Right ventricle myocardium superior (tissue), 1 donor: ENCODE measurements around the gene STX16. TPM values are rescaled to one million over a fixed set of nuclear protein-coding genes. Genes with fewer than 3 reads are reported as not detected.

Experiments
- ATAC-seq: fragments of 200-7000 bp; cut with Tn5 transposase; one replicate; pipeline ENCODE4 v1.9.1; 2020; ENCODE audit warnings: mild to moderate bottlenecking; ENCODE audit not compliant: poor library complexity
- DNase-seq: peaks from one replicate; pipeline ENCODE4 v3.0.0-alpha.2; 2020
- intact Hi-C: fragments of 100-400 bp; cut with DNase I; formaldehyde crosslinking; loops from one replicate; pipeline ENCODE4 v1.11.2; 2022
- total RNA-seq: library from RNA; stranded (reverse); fragmentation: NEBNext Ultra II Directional; extraction: Animal tissue kit (Norgen Biotek cat#: 25700); gene quantifications from one replicate; pipeline ENCODE4 v1.2.1, GENCODE V29; 2021
- donor health status: DM: no; HTN: yes; CAD: no; lungs with severe emphysema.

Gene STX16
- total RNA-seq, 1 donor from 2014 or later, result 21.8 TPM

DNA sequence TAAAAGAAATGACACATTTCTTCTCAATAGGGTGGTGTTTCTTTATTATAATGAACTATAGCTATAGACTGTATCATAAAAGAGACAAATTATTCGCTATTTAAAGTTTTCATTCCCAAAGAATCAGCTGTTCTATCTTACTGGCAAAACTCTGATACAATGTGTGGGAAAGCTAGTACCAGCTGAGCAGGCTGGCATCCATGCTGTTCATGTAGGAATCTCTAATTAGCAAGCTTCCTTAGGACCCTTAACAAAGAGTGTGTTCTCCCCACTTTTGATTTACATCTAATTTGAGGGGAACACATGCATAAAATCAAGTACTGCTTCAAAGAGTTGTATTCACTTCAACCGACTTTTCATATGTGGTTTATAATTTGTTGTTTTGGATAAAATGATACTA is 13.2 kb downstream of the STX16 start:
- ATAC-seq, result no peak
- DNase-seq, result no peak
- intact Hi-C loops, result no loop called here

DNA sequence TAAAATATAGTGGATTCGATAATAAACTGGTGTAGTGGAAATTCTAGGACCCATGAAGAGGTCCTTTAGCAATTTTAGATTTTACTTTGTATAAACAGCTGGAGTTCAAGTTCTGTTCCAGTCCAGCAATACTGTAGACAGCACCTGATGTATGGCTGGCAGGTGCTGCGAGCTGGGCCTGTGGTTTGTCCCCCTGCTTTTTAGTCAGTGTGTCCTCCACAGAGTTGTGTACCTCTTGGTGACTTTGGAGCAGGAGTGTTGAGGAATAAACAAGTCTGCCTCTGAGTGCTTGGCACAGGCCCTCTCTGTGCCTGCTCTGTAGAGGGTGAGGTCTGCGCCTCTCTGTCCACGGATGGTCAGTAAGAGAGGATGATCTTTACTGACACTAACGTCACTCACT is 13.8 kb downstream of the STX16 start:
- ATAC-seq (no peak), DNase-seq (no peak)
- intact Hi-C loops, result no loop called here

DNA sequence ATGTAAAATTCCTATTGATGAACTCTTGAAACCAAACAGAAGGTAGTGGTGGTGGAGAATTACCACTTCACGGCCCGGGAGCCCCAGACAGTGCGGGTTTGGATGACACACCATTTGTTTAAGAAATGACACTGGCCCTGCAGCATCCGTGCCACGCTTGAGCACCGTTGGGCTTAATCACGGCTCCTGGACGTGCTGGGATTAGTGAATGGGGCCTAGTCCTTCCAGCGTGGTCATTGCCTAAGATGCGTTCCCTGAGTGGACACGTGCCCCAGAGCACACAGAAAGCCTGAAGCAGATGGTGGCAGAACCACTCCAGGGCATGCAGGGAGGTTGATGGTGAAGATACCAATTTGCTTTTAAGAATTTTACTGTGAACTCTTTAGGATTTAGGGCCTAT is 14.5 kb downstream of the STX16 start:
- no peak for DNase-seq
- ATAC-seq, result no peak
- intact Hi-C loops, result no loop called here

DNA sequence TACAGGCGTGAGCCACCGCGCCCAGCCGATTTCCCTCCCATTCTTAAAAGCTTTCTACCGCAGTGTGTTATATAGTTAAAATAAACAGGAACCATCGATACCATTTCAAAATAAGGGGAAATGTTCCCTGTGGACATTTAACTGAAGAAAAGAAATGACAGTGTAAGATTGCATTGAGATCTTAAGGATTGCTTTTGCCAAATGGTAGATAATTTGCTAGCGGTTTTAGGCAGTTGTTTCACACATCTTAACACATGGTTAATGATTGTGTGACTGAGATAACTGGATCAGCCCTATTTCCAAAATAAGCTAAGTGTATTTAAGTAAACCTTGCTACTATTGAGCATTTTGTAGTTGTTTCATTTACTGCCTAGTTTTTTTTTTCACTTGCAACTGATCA is 15.6 kb downstream of the STX16 start:
- ATAC-seq (no peak), DNase-seq (no peak)
- intact Hi-C loops, result no loop called here

DNA sequence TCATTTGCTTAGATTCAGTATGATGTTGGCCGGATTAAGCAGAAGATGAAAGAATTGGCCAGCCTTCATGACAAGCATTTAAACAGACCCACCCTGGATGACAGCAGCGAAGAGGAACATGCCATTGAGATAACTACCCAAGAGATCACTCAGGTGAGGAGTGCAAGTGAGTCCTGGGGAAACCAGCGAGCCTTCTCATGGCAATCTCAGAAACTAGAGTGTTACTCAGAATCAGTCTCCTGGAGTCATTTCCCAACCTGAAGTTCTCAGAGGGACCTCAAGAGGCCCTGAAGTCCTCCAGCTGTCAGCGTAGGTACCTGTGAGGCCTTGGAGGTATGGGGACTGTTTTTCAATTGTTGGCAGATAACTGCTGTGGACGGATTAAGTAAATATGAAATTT is 16.9 kb downstream of the STX16 start:
- DNase-seq (no peak), ATAC-seq (no peak)
- intact Hi-C loops, result no loop called here

DNA sequence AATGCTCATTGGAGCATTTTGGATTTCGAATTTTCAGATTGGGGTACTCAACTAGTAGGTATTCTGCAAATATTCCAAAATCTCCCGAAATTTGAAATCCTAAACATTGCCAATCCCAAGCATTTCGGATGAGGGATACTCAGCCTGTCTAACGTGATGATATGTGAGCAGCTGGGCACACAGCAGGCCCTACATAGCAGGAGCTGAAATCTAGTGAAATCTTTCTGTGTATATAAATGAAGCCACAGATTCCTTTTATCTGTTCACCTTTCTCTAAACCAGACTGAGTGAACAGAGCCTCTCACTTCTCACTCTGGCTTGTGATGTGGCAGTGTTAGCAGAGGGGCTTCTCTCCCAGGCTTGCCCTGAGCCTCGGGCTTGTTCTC is 17.8 kb downstream of the STX16 start:
- no peak for ATAC-seq
- intact Hi-C loops, result no loop called here

DNA sequence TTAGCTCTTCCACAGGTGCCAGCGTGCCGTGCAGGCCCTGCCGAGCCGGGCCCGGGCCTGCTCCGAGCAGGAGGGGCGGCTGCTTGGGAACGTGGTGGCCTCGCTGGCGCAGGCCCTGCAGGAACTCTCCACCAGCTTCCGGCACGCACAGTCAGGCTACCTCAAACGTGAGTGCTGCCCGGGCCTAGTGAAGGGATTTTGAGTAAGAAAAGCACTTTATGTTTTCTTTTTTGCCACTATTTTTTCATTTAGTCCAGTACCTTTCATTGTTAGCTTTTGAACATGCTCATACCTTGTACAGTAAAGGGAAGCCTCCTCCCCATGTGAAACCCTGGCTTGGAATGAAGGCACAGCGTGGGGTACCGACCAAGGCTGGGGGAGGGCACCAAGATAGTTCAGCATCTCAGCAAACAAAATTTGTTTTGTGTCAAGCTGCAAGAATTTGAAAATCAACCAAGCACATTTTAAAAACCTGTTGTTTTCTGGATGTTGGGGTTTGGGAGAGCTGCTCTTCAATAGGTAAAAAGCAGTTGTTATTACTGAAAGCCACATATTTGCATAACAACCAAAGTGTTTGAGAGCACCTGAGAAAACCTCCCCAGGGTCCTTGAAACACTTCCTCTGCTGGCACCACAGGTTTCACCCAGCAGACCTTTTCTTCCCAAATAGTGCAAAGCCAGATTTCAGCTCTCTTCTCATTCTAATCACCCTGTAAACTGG is 18.4 kb downstream of the STX16 start:
- intact Hi-C loops, result no loop called here
- DNase-seq, result no peak
- no peak for ATAC-seq

More for the DNA sequence above, 17.8 kb downstream of the STX16 start:
- no peak for DNase-seq

DNA sequence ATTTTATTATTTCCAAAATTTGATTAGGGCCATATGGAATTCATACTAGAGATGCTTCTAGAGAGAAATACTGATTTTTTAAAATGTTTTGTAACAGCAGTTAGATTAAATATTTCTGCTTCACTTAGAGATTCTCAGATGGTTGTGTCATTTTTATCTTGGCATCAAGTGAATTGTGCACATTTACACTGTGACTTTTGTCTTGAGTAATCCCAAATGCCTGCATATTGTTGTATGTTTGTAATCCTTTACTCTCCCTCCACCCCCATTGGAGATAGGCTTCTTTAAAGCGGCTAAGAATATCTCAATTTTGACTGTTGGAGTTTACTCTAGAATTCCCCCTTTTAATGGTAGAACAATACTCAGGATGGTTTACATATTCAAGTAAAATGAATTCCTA is 19.0 kb downstream of the STX16 start:
- DNase-seq (no peak), ATAC-seq (no peak)
- intact Hi-C loops, result no loop called here

DNA sequence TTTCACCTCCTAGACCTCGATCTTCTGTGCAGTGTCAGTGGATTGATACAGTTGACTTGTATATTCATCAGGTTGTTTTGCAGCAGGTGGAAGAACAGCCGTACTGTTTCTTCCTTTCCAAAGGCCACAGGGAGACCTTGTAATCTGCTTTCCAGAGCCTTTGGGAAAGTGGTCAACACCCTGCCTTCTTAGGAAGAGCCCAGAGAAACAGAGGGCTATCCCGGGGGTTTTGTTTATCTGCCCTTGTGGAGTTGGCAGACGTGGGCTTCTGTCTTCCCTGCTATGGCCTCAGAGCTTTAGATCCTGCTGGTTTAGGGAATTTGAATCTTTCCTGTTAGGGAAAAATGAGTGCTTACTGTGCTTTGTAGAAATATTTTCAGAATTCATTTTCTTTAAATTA is 19.6 kb downstream of the STX16 start:
- intact Hi-C loops, result no loop called here
- no peak for ATAC-seq

DNA sequence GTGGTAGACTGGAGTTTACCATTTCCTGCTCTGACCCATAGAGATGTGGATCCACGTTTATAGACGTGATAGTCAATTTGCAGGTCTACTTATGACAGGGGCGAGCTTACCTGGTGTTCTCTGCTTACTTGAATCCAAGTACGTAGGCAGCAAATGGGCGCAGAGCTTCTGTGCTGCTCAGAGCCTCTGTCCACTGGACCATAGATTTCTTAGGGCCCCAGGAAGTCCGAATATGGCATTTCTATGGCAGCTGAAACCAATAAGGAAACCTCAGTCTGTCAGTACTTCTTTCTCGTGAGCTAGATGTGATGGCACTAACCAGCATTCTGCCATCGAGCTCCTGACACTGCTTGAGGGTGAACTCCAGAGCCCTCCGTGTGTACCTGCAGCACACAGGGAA is 22.0 kb downstream of the STX16 start:
- intact Hi-C loops, result no loop called here
- DNase-seq (no peak), ATAC-seq (no peak)

More for the DNA sequence above, 19.6 kb downstream of the STX16 start:
- DNase-seq, result no peak

DNA sequence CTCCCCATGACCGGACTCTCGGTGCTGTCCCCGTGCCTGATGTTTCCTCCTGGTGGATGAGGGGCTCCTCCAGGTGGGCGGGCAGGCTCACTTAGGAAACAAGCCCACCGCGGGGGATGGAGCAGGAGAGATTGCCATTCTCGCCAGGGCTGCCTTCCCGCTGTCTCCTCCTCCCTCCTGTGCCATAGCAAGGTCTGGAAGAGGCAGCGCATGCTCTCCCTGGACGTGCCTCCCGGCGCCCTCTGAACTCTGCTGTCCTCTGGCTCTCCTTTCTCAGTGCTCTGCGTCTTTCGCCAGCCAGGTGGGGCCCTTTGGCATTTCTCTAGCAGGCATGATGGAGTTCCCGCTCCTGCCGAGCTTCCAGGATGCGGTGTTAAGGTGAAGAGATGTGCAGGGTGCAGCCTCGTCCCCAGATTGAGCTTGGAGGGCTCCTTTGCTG is 24.1 kb downstream of the STX16 start:
- intact Hi-C loops, result no loop called here
- ATAC-seq, result no peak
- DNase-seq, result no peak

DNA sequence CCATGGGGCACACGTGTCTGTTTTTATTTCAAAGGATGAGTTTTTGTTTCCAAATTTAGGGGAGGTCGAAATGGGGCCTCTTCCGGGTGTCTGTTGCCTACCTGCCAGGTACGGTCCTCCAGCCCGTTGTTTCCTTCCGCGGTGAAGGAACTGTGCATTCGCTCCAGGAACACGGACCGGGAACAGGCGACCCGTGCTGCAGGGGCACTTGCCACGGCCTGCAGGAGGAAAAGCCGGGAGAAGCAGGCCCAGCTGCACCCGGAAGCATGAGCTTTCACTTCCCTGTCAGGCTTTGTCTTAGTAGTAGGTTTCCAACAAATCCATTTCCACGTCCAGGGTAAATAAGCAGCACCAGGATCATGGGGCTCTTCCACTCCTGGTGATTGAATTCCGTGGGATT is 24.6 kb downstream of the STX16 start:
- intact Hi-C loops, result no loop called here
- ATAC-seq, result no peak
- no peak for DNase-seq

DNA sequence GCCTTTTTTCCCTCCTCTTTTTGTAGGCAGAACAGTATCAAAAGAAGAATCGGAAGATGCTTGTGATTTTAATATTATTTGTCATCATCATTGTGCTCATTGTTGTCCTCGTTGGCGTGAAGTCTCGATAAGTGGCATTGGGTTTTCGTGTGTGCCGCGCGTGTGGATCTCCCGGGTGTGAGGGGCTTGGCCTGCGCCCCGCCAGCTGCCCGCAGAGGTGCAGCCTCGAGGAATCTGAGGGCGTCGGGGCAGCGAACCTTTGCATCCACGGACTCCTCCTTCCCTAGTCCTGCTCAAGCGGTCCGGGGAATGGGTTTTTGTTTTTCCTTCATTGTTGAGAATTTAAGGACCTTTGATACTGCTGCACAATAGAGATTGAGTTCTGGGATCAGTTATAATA is 25.1 kb downstream of the STX16 start:
- DNase-seq (no peak), ATAC-seq (no peak)
- intact Hi-C loops, result no loop called here

DNA sequence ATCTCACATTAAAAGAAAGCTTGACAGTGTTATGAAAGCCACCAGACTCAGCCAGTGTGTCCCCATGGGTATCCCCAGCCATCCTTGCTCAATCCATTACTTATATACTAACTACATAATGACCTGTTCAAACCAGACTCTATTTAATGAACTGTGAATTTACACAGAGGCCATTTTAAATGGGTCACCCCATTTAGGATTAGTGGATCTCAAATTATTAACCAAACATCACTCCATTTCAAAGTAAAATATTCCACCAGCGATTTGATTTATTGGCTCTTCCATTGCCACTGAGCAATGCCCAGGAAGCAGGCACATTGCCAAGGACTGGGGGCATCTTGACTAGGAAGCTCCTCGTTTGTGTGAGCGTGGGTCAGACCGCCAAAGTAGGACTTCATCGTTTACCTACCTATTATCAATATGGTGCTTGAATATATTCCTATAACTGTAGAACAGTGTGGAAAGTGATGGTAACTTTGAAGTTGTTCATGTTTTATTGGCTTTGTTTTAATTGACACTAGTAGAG is 26.1 kb downstream of the STX16 start:
- intact Hi-C loops, result no loop called here

DNA sequence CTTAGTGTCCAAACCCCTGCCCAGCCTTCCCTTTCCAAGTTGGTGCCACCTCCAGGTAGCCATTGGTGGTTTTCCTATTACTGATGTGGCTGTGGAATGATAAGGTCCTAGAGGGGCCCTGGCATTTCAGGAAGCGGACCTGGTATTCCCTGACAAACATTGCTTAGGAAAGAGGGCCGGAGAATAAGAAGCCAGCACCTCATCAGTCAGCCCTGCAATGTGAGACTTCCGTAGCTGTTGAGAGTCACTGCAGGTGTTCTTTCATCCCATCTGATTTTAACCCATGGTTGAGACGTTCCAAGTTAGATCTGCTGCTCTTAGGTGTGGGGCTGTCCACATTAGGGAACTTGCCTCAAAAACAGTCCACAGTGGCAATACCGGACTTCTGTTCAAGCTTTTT is 26.7 kb downstream of the STX16 start:
- DNase-seq (no peak), ATAC-seq (no peak)
- intact Hi-C loops, result no loop called here

More for the DNA sequence above, 26.1 kb downstream of the STX16 start:
- DNase-seq, result no peak
- ATAC-seq, result no peak

DNA sequence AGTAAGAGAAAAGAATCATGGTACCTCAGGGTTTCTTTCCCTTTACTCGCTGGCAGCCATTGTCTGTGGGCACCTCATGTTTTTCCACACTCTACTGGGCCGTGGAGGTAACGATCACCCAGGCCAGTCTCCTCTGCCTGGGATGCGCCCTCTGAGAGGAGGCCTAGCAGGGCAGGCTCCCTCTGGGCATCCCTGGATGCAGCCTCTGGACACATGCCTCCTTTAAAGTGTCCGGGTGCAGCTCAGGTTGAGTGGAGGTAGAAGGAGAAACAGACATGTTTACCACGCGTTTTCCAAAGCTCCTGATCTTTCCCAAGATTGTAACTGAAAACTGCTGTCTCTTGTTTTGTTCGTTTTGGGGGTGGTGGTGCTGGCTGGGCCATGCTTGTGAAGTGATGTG is 27.7 kb downstream of the STX16 start:
- DNase-seq (no peak), ATAC-seq (no peak)
- intact Hi-C loops, result no loop called here

DNA sequence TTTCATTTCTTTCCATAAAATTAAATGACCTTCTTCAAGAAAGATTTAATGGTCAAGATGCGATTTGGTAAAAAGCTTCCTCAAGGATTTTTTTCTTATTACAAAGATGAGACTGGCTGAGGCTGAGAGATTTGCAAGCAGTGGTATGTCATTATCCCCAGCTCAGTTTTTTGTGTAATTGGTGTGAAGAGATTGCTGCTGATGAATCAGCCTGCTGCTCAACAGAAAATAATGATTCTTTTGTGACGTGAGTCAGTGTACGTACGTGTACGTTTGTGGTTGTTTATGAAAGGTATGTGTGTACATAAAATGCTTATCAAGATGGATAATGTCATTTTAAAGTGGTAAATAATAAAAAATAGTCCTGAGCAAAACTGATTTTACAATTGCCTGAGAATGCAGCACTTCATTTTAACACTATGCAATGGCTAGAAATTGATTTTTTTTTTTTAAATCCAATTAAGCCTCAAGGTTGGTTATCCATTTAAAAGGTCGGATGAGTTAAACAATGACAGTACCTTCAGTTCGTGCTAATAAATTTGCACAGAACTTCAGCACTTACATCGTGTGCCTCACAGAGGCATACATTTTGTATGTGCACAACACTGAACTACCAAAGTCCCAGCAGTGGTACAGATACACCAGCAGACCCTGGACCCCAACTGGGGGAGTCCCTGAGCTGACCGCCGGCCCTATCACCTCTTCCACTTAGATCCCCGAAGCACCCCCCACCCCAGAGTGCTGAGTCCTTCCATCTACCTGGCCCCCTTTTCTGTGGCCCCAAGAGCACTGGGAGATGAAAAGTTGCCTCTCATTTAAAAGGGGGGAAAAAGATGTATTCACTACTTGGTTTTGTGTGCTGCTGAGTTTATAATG is 31.8 kb downstream of the STX16 start:
- DNase-seq, result no peak
- no peak for ATAC-seq
- intact Hi-C loops, result no loop called here

DNA sequence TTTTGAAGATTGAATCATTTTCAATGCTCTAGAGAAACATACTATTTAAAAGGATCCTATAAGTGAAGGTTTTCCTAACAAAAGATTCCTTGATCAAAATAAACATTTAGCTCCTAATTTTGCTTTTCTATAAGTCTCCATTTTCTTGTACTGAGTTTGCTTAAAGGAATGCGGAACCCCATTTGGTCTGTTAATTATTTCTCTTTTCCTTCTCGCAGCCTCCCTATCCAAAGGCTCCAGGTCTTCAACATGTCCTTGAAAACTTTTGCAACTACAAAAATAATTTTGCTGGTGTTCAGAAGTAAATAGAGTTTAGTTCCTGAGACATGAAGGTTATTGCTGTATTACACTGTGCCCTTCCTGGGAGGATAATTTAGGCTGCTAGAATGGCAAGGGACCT is 33.2 kb downstream of the STX16 start:
- no peak for DNase-seq
- intact Hi-C loops, result no loop called here

DNA sequence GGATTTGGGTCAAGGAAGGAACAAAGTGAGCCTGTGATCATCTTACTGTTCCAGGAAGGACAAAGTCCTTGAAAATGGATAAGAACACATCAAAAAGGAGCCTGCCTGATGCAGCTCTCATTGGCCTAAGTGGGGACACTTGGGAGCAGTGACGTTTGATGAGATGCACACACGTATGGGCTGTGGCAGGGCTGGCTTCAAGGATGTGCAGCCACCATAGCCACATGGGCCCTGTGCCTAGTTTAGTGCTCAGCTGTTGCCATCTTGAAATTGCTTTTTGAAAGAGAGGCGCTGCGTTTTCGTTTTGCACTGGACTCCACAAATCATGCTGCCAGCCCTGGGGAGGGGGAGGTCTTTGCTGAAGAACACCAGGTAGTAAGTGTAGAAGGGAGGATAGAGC is 34.9 kb downstream of the STX16 start:
- intact Hi-C loops, result no loop called here
- DNase-seq (no peak), ATAC-seq (no peak)

More for the DNA sequence above, 33.2 kb downstream of the STX16 start:
- ATAC-seq, result no peak

DNA sequence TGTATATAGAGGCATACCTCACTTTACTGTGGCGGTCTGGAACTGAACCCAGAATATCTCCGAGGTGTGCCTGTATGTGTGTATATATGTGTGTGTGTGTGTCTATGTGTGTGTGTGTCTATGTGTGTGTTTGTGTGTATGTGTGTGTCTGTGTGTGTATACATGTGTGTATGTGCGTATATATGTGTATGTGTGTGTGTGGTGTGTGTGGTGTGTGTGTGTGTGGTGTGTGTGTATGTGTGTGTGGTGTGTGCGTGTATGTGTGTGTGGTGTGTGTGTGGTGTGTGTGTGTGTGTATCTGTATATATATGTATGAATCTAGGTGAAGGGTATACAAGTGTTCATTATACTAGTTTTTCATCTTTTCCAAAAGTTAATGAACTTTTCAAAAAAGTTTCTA is 37.3 kb downstream of the STX16 start:
- DNase-seq (no peak), ATAC-seq (no peak)
- intact Hi-C loops, result no loop called here
